ENCODE results near the gene SLC24A4. TPM values are rescaled to one million over a fixed set of nuclear protein-coding genes. Genes with fewer than 3 reads are reported as not detected.

Gene SLC24A4
- total and polyA plus RNA-seq, 2 of the 4 experiments (the other 2 are of a cell fraction): not detected

DNA sequence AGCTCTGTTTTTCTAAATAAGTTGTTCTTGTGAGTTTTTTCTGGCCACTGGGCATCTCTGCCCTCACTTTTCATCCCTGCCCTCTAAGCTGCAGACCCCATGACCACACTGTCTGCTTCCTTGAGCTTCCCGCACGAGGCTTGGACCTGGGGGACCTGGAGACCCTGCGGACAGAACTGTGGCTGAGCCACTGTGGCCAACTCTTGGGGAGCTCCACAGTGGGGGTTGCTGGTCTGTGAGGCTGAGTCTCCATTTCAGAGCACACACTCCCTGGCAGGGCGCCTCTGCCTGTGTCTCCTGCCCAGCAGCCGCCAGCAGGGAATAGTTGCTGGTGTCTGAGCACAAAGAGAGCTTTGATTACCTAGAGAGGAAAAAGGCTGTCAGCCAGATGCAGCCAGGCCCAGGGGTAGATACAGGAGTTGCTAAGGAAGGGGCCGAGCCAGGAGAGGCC is 177.6 kb downstream of the SLC24A4 start:
- in situ Hi-C loops (cut with MboI; ENCODE audit: low sequenced_read_pairs) (no loop called here), dilution Hi-C loops (cut with HindIII; ENCODE audit: low sequenced_read_pairs, unreplicated experiment) (no loop called here), intact Hi-C loops (cut with micrococcal nuclease) (no loop called here)
- H3K9me3 ChIP-seq (ENCODE audit: control insufficient read depth, insufficient read depth, low read length): no peaks in the 10 kb centered on the region
- H3K4me2 ChIP-seq (ENCODE audit: low read depth, low read length): no peak overlapping the region
- peak overlapping the region; percentile 33; the same call in 1 of the 2 replicates for H2AK5ac ChIP-seq (ENCODE audit: low read depth, low read length)
- H2AFZ ChIP-seq (replicated peaks; ENCODE audit: low read length, poor library complexity): no peak overlapping the region
- ChIA-PET CTCF (interaction anchor here (1.0 kb wide), 1 partner anchor 180 kb away, joined by 3 read pairs; no protein-coding TSS in a partner anchor), POLR2A (ENCODE audit: unreplicated experiment) (no interaction called here)
- no peak overlapping the region; the same call in 1 of the 2 replicates for H3K4ac ChIP-seq (ENCODE audit: low read depth, low read length)
- TF ChIP-seq RFX5 (IDR thresholded peaks at IDR 0.05; ENCODE audit: low read depth, low read length) (no peak), CEBPB (IDR thresholded peaks at IDR 0.05; ENCODE audit: low read depth, low read length) (no peak), POLR2A (IDR thresholded peaks at IDR 0.05; ENCODE audit: low read depth, low read length) (no peak), FOS (IDR thresholded peaks at IDR 0.05; ENCODE audit: low read depth, low read length) (no peak), NFE2L2 (IDR thresholded peaks at IDR 0.05; ENCODE audit: low read depth, low read length) (no peak), BHLHE40 (IDR thresholded peaks at IDR 0.05; ENCODE audit: low read depth, low read length) (no peak)
- TF ChIP-seq, protein P1, sequence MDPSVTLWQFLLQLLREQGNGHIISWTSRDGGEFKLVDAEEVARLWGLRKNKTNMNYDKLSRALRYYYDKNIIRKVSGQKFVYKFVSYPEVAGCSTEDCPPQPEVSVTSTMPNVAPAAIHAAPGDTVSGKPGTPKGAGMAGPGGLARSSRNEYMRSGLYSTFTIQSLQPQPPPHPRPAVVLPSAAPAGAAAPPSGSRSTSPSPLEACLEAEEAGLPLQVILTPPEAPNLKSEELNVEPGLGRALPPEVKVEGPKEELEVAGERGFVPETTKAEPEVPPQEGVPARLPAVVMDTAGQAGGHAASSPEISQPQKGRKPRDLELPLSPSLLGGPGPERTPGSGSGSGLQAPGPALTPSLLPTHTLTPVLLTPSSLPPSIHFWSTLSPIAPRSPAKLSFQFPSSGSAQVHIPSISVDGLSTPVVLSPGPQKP (IDR thresholded peaks at IDR 0.05; ENCODE audit: borderline replicate concordance, low read depth, low read length): no peak
- TF ChIP-seq, protein P2, sequence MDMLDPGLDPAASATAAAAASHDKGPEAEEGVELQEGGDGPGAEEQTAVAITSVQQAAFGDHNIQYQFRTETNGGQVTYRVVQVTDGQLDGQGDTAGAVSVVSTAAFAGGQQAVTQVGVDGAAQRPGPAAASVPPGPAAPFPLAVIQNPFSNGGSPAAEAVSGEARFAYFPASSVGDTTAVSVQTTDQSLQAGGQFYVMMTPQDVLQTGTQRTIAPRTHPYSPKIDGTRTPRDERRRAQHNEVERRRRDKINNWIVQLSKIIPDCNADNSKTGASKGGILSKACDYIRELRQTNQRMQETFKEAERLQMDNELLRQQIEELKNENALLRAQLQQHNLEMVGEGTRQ (IDR thresholded peaks at IDR 0.05; ENCODE audit: low read depth, low read length): no peak
- TF ChIP-seq, protein P3, sequence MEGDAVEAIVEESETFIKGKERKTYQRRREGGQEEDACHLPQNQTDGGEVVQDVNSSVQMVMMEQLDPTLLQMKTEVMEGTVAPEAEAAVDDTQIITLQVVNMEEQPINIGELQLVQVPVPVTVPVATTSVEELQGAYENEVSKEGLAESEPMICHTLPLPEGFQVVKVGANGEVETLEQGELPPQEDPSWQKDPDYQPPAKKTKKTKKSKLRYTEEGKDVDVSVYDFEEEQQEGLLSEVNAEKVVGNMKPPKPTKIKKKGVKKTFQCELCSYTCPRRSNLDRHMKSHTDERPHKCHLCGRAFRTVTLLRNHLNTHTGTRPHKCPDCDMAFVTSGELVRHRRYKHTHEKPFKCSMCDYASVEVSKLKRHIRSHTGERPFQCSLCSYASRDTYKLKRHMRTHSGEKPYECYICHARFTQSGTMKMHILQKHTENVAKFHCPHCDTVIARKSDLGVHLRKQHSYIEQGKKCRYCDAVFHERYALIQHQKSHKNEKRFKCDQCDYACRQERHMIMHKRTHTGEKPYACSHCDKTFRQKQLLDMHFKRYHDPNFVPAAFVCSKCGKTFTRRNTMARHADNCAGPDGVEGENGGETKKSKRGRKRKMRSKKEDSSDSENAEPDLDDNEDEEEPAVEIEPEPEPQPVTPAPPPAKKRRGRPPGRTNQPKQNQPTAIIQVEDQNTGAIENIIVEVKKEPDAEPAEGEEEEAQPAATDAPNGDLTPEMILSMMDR (conservative IDR thresholded peaks at IDR 0.05; ENCODE audit: low read depth, low read length): no peak
- H4K20me1 ChIP-seq (ENCODE audit: insufficient read depth, low read length): no peaks in the 10 kb centered on the region
- H3K4me1 ChIP-seq (ENCODE audit: control insufficient read depth, insufficient read depth, low read length): peaks cover 18% of the 10 kb centered on the region
- DNase-seq (no peak), ATAC-seq (ENCODE audit: low read depth) (no peak)
- no peak overlapping the region for H4K5ac ChIP-seq (ENCODE audit: low read depth, low read length)
- no peaks in the 10 kb centered on the region for H3K27me3 ChIP-seq (ENCODE audit: control insufficient read depth, insufficient read depth, low read length)
- no peak overlapping the region for H3K23ac ChIP-seq (ENCODE audit: low read depth, low read length)
- H3K36me3 ChIP-seq (ENCODE audit: control insufficient read depth, insufficient read depth, low read length): no peaks in the 10 kb centered on the region
- H3K14ac ChIP-seq (replicated peaks; ENCODE audit: low read depth, low read length): no peak overlapping the region
- BruUV-seq (replicated peaks): no TSS peak
- H3K4me3 ChIP-seq (ENCODE audit: insufficient read depth, low read depth, low read length): no peak overlapping the region
- no CpG with 5 or more reads among the region's 6 CpGs for WGBS, 2 experiments (ENCODE audit: extremely low coverage in 2 of 2, insufficient read length in 1 of 2)
- 0 out of 2 replicates have a peak overlapping the region, but pooled peaks have one; percentile 19 for H2BK120ac ChIP-seq (ENCODE audit: low read depth, low read length)
- H4K91ac ChIP-seq (ENCODE audit: insufficient read depth, low read depth, low read length): peak overlapping the region; percentile 49; the same call in 1 of the 2 replicates
- no peak overlapping the region for H3K9ac ChIP-seq (ENCODE audit: low read depth, low read length)
- peaks cover 26% of the 10 kb centered on the region for H3K9me1 ChIP-seq (ENCODE audit: insufficient read depth, low read length)
- peaks cover 0 to 2% of the 10 kb centered on the region in 2 experiments; a peak in 1 of 4 replicates for H3K79me1 ChIP-seq (ENCODE audit: low read depth in 1 of 2, low read length in 2 of 2)
- H4K8ac ChIP-seq (ENCODE audit: low read depth in 2 of 2, low read length in 2 of 2): no peak overlapping the region; a peak in 1 of 4 replicates
- no peak overlapping the region for H2BK5ac ChIP-seq (ENCODE audit: low read depth, low read length, poor library complexity, severe bottlenecking)
- no peak overlapping the region for H2AK9ac ChIP-seq (replicated peaks; ENCODE audit: low read depth, low read length, poor library complexity)
- no peak overlapping the region for H3K18ac ChIP-seq (ENCODE audit: low read depth, low read length)
- H3K27ac ChIP-seq (ENCODE audit: insufficient read depth, low read length): no peak overlapping the region
- no peak overlapping the region for H2BK15ac ChIP-seq (ENCODE audit: low read depth, low read length)
- H2BK20ac ChIP-seq (ENCODE audit: low read depth, low read length): peak overlapping the region; percentile 53; the same call in 1 of the 2 replicates
- no peak overlapping the region for H3K56ac ChIP-seq (ENCODE audit: extremely low read depth, insufficient read depth, low read length)

Data from IMR-90 (cell line).